Neural progenitor cell (in vitro differentiated cells): ENCODE results near the gene CELF5.

Source experiments
- EZH2 ChIP-seq: fragments of 200-600 bp; sonication (generic); IDR thresholded peaks from 2 replicates; pipeline ENCODE4 v1.6.1; 2017; ENCODE audit warnings: antibody characterized with exemption, mild to moderate bottlenecking, moderate library complexity
- EZH2phosphoT487 ChIP-seq: fragments of 200-600 bp; sonication (generic); IDR thresholded peaks from 2 replicates; pipeline ENCODE4 v1.6.1; 2017; ENCODE audit warnings: antibody characterized with exemption
- TF ChIP-seq, protein P1 (sequence below): fragments of 200-600 bp; sonication (generic); IDR thresholded peaks from 2 replicates; pipeline ENCODE4 v1.5.1; 2017; ENCODE audit warnings: antibody characterized with exemption, mild to moderate bottlenecking

- TF ChIP-seq, protein P1, sequence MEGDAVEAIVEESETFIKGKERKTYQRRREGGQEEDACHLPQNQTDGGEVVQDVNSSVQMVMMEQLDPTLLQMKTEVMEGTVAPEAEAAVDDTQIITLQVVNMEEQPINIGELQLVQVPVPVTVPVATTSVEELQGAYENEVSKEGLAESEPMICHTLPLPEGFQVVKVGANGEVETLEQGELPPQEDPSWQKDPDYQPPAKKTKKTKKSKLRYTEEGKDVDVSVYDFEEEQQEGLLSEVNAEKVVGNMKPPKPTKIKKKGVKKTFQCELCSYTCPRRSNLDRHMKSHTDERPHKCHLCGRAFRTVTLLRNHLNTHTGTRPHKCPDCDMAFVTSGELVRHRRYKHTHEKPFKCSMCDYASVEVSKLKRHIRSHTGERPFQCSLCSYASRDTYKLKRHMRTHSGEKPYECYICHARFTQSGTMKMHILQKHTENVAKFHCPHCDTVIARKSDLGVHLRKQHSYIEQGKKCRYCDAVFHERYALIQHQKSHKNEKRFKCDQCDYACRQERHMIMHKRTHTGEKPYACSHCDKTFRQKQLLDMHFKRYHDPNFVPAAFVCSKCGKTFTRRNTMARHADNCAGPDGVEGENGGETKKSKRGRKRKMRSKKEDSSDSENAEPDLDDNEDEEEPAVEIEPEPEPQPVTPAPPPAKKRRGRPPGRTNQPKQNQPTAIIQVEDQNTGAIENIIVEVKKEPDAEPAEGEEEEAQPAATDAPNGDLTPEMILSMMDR, result no peak
- no peak for TF ChIP-seq EZH2
- no peak for TF ChIP-seq EZH2phosphoT487
Measured at GRCh38 chr19:3281026-3281425, 56.6 kb downstream of the CELF5 start.
